Subcutaneous adipose tissue (tissue), 4 donors: Measurements from ENCODE around the gene PEX1. TPM values are rescaled to one million over a fixed set of nuclear protein-coding genes. Genes with fewer than 3 reads are reported as not detected.

Experiments
- CTCF ChIP-seq: fragments of 450-650 bp; IDR thresholded peaks from one replicate; pipeline ENCODE4 v1.5.1; 2016; ENCODE audit warnings: low read depth, mild to moderate bottlenecking, control low read depth, antibody characterized with exemption, moderate library complexity
- total RNA-seq, 4 donors: library from RNA; depleted of rRNA; stranded (reverse); fragments of >200 nt; gene quantifications; one replicate each; pipeline ENCODE4 v1.1.0, GENCODE V29; 2016

PEX1 gene
- total RNA-seq, 4 donors from 2014 or later: 17.8 to 27.9 (median 21.9) TPM

DNA sequence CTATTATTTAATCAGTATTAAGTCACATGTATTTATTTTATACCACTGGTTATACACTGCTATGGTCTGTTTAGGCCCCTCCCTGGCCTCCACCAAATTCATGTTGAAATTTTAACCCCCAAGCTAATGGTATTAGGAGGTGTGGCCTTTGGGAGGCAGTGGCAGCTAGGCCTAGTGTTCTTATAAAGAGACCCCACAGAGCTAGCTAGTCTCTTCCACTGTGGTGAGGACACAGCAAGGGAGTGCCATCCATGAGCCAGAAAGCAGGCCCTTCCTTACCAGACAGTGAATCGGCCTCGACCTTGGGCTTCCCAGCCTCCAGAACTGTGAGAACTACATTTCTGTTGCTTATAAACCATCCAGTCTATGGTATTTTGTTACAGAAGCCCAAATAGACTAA, 28.9 kb upstream of the PEX1 start:
- TF ChIP-seq CTCF: no peak

GRCh38 chr7:92550194-92550593, 21.9 kb upstream of the PEX1 start:
- no peak for TF ChIP-seq CTCF

GRCh38 chr7:92547579-92547978, 19.3 kb upstream of the PEX1 start:
- no peak for TF ChIP-seq CTCF

DNA sequence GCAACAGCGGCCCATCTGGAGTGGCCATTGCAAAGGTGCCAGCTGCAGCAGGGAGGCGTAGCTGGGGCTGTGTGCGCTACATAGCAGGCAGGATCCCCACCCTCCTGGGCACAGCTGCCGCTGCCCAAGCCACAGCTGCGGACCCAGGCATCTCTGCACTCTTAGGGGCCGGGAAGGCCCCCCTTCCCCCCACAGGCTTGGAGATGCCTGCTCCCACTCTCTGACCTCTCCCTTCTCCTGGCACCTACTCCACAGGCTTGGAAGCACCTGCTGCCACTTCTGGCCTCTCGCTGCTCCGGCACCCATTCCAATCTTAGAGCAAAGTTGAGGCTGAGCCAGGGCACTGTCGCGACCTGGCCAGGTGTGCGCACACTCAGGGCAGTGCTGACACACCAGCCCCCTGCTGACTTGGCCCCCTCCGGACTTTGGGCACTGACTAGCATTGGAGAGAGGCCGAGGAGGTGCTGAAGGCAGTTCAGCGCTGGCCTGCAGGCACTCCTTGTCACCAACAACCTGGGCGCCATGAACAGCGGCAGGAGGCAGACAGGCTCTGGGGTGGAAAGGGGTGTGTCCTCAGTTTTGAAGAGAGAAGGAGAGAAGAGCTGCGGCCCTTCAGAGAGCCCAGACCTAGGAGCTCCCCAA, 18.7 kb upstream of the PEX1 start:
- no peak for TF ChIP-seq CTCF

DNA sequence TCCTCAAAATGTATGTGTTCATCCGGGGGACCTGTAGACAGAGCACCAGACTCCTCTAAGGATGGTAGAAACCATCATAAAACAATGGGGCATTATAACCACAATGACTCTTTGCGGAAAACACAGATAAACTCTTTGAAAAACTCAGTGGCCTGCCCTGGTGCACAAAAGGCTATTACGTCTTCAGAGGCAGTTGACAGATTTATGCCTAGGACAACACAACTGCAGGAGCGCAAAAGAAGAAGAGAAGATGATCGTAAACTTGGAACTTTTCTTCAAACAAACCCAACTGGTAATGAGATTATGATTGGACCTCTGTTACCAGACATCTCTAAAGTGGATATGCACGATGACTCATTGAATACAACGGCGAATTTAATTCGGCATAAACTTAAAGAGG, 6.3 kb upstream of the PEX1 start:
- no peak for TF ChIP-seq CTCF

GRCh38 chr7:92528958-92529264, 591 bp upstream of the PEX1 start:
- no peak for TF ChIP-seq CTCF

DNA sequence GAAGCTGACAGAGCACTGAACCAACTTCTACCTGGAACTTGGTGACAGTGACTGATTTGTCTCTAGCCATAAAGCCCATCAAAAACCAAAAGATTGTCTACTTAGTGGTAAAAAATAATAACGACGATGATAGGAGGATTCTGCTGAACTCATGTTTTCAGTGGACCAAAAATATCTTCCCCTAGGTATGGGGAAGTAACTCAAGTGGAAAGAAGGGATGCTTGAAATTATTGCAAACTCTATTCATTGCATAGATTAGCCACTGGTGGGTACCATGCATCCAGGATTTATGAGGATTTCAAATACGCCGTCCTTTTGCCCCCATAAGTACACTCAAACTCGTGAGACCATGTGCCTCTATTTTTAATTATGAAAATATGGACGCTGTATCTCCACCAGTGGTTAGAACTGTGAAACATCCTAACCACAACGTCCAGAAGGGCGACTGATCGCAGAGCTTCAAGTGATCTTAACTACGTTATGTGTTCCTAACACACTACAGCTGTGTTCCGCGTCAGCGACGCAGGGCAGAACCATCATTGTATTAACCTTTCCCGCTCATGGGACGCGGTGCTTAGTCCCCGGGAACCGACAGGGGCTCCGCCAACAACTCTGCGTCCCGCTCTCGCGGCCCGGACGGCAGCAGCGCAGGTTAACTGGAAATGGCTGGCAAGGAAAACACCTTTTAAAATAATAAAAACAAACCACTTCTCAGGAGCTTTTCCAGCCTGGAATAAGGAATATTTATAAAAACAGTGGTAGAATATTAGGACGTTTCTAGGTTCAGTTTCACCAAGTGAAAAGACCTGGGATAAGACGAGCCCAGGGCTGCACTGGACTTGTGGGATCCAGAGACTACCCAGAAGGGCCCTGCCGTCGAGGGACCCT, 776 bp downstream of the PEX1 start:
- TF ChIP-seq CTCF: no peak
